ENCODE results near the gene WNK2.

- TF ChIP-seq CTCF (IDR thresholded peaks at IDR 0.05) (no peak), EZH2phosphoT487 (IDR thresholded peaks at IDR 0.05) (no peak), EZH2 (IDR thresholded peaks at IDR 0.05) (no peak)
Measured at GRCh38 chr9:93303258-93303771, 119.4 kb downstream of the WNK2 start.

All from neural progenitor cell (in vitro differentiated cells).